Ovary (tissue), 3 donors: Measurements from ENCODE around the gene PKP1.

Source experiments
- POLR2A ChIP-seq: fragments of 450-650 bp; IDR thresholded peaks from one replicate; pipeline ENCODE4 v1.6.1; 2017; ENCODE audit warnings: antibody characterized with exemption, mild to moderate bottlenecking, moderate library complexity
- TF ChIP-seq, protein P1 (sequence below), 3 donors: fragments of 450-650 bp in 2 of 3; fragments of 200-600 bp in 1 of 3; IDR thresholded peaks; one replicate each; pipeline versions ENCODE4 v1.5.1 to v1.8.0; 2016 to 2022; ENCODE audit warnings: antibody characterized with exemption in 3 of 3, mild to moderate bottlenecking in 1 of 3
- donor health status: DM: no; HTN: no; CAD: no.

DNA sequence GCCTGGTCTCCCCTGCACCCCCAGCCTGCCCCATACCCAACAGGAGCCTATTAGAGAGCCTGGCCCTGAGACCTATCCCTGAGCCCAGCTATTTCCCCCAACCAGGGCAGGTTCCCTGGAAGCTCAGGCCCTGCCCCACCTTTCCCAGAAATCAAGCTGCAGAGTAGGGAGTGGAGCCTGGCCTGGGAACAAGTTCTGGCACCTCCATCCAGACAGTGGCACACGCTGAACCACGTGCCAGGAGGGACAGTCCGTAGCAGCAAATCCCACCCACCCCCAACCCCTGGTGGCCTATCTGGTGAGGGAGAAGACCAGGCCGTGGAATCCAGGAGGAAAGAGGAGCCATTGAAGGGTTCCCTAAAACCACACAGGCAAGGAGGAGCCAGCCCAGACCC lies 71.6 kb downstream of the PKP1 start:
- TF ChIP-seq, protein P1, sequence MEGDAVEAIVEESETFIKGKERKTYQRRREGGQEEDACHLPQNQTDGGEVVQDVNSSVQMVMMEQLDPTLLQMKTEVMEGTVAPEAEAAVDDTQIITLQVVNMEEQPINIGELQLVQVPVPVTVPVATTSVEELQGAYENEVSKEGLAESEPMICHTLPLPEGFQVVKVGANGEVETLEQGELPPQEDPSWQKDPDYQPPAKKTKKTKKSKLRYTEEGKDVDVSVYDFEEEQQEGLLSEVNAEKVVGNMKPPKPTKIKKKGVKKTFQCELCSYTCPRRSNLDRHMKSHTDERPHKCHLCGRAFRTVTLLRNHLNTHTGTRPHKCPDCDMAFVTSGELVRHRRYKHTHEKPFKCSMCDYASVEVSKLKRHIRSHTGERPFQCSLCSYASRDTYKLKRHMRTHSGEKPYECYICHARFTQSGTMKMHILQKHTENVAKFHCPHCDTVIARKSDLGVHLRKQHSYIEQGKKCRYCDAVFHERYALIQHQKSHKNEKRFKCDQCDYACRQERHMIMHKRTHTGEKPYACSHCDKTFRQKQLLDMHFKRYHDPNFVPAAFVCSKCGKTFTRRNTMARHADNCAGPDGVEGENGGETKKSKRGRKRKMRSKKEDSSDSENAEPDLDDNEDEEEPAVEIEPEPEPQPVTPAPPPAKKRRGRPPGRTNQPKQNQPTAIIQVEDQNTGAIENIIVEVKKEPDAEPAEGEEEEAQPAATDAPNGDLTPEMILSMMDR (IDR thresholded peaks at IDR 0.05) = no peak
- no peak for TF ChIP-seq POLR2A
